Thyroid gland (tissue), 4 donors: ENCODE results near the gene ATP4A. TPM values are rescaled to one million over a fixed set of nuclear protein-coding genes. Genes with fewer than 3 reads are reported as not detected.

Experiments used
- DNase-seq, 2 donors: peaks; one replicate each; pipeline ENCODE4 v3.0.0-alpha.2; 2019
- H3K27ac ChIP-seq, 3 donors: fragments of 200-600 bp; sonication (generic); 1 replicate in 2 of 3; 2 replicates in 1 of 3; pipeline ENCODE4 v1.5.1; 2016 to 2019; ENCODE audit warnings: mild to moderate bottlenecking in 1 of 3, moderate library complexity in 1 of 3
- H3K27me3 ChIP-seq: fragments of 200-600 bp; sonication (generic); one replicate; pipeline ENCODE4 v1.5.1; 2019
- H3K36me3 ChIP-seq, 2 donors: fragments of 200-600 bp; sonication (generic); one replicate each; pipeline ENCODE4 v1.5.1; 2016 to 2019
- H3K4me1 ChIP-seq, 2 donors: fragments of 200-600 bp; sonication (generic); one replicate each; pipeline ENCODE4 v1.5.1; 2017 to 2019
- H3K4me3 ChIP-seq, 3 donors: fragments of 200-600 bp; sonication (generic); replicated peaks in 1 of 3; 1 replicate in 2 of 3; 2 replicates in 1 of 3; pipeline ENCODE4 v1.5.1; 2016; ENCODE audit warnings: mild to moderate bottlenecking in 1 of 3
- H3K9me3 ChIP-seq: fragments of 200-600 bp; sonication (generic); one replicate; pipeline ENCODE4 v1.5.1; 2017
- POLR2A ChIP-seq, 2 donors: fragments of 450-650 bp; IDR thresholded peaks; one replicate each; pipeline ENCODE4 v1.6.1; 2017; ENCODE audit warnings: antibody characterized with exemption in 2 of 2, mild to moderate bottlenecking in 2 of 2, moderate library complexity in 1 of 2
- WGBS, 2 donors: methylation state at CpG; one replicate each; pipeline ENCODE4 v1.1.5; 2017; 5-methylcytosine and 5-hydroxymethylcytosine counted together
- intact Hi-C: fragments of 100-400 bp; cut with DNase I; formaldehyde crosslinking; loops from one replicate; pipeline ENCODE4 v1.15.1; 2023
- total RNA-seq, 4 donors: library from RNA; depleted of rRNA; stranded (reverse); fragments of >200 nt; gene quantifications; one replicate each; pipeline ENCODE4 v1.2.3, GENCODE V29; 2016
- TF ChIP-seq, protein P1 (sequence below), 6 experiments: fragments of 200-600 bp in 3 of 6; fragments of 450-650 bp in 3 of 6; sonication (generic) in 3 of 6; IDR thresholded peaks; one replicate each; pipeline ENCODE4 v1.5.1; 2016 to 2019; ENCODE audit warnings: antibody characterized with exemption in 6 of 6, mild to moderate bottlenecking in 2 of 6, inconsistent platforms in 1 of 6, moderate library complexity in 1 of 6

ATP4A gene
- total RNA-seq, 4 donors from 2014 or later: 0.27 to 1.9 (median 0.33) TPM

- Histone ChIP-seq H3K4me3 (no peak overlapping the region), H3K4me1 (peaks cover 2 to 12% of the 10 kb centered on the region in 2 donors), H3K36me3 (no peaks in the 10 kb centered on the region), H3K9me3 (no peaks in the 10 kb centered on the region), H3K27ac (no peak overlapping the region), H3K27me3 (no peaks in the 10 kb centered on the region)
- DNase-seq: no peak
- TF ChIP-seq POLR2A (IDR thresholded peaks at IDR 0.05): no peak
- TF ChIP-seq, protein P1, sequence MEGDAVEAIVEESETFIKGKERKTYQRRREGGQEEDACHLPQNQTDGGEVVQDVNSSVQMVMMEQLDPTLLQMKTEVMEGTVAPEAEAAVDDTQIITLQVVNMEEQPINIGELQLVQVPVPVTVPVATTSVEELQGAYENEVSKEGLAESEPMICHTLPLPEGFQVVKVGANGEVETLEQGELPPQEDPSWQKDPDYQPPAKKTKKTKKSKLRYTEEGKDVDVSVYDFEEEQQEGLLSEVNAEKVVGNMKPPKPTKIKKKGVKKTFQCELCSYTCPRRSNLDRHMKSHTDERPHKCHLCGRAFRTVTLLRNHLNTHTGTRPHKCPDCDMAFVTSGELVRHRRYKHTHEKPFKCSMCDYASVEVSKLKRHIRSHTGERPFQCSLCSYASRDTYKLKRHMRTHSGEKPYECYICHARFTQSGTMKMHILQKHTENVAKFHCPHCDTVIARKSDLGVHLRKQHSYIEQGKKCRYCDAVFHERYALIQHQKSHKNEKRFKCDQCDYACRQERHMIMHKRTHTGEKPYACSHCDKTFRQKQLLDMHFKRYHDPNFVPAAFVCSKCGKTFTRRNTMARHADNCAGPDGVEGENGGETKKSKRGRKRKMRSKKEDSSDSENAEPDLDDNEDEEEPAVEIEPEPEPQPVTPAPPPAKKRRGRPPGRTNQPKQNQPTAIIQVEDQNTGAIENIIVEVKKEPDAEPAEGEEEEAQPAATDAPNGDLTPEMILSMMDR (IDR thresholded peaks at IDR 0.05): no peak
- intact Hi-C loops: no loop called here
- 67 to 86% methylated on average over 1 of the region's 1 CpG for WGBS, 2 donors
These were observed 19.3 kb upstream of the ATP4A start for GRCh38 chr19:35582760-35583159.

DNA sequence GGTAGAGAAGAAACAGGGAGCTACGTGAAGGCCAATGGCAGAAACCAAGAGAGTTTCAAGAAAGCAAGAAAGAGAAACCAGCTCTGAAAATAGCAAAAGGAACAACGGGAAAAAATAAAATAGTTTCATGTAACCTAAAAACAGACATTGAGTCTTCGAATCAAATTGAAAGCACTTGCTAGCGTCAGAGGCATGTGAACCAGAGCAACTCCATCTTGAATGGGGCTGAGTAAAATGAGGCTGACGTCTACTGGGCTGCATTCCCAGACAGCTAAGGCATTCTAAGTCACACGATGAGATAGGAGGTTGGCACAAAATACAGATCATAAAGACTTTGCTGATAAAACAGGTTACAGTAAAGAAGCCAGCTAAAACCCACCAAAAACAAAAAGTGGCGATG is 15.2 kb upstream of the ATP4A start:
- Histone ChIP-seq H3K27me3 (no peaks in the 10 kb centered on the region), H3K4me3 (no peak overlapping the region), H3K9me3 (no peaks in the 10 kb centered on the region), H3K27ac (no peak overlapping the region), H3K4me1 (no peaks in the 10 kb centered on the region), H3K36me3 (no peaks in the 10 kb centered on the region)
- DNase-seq: no peak
- intact Hi-C loops: no loop called here
- TF ChIP-seq, protein P1 (IDR thresholded peaks at IDR 0.05): no peak
- no peak for TF ChIP-seq POLR2A (IDR thresholded peaks at IDR 0.05)
- 76 to 82% methylated on average over 7 of the region's 7 CpGs for WGBS, 2 donors

DNA sequence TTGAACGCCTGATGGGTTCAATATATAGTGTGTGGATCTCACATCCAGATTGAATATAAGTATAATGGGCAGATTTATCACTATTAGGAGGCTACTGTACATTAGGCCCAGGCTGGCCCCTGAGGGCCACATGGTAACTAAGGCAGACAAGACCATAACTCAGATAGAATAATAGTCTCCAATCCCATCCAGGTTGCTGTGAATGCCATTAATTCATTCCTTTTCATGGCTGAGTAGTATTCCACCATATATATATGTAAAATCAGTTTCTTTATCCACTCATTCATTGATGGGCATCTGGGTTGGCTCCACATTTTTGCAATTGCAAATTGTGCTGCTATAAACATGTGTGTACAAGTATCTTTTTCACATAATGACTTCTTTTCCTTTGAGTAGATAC is 14.5 kb upstream of the ATP4A start:
- Histone ChIP-seq H3K4me1 (no peaks in the 10 kb centered on the region), H3K27me3 (no peaks in the 10 kb centered on the region), H3K36me3 (no peaks in the 10 kb centered on the region), H3K27ac (no peak overlapping the region), H3K9me3 (no peaks in the 10 kb centered on the region), H3K4me3 (no peak overlapping the region)
- no peak for DNase-seq
- intact Hi-C loops: no loop called here
- TF ChIP-seq POLR2A (IDR thresholded peaks at IDR 0.05): no peak
- TF ChIP-seq, protein P1 (IDR thresholded peaks at IDR 0.05): no peak
- 35 to 69% methylated on average over 1 of the region's 1 CpG for WGBS, 2 donors

DNA sequence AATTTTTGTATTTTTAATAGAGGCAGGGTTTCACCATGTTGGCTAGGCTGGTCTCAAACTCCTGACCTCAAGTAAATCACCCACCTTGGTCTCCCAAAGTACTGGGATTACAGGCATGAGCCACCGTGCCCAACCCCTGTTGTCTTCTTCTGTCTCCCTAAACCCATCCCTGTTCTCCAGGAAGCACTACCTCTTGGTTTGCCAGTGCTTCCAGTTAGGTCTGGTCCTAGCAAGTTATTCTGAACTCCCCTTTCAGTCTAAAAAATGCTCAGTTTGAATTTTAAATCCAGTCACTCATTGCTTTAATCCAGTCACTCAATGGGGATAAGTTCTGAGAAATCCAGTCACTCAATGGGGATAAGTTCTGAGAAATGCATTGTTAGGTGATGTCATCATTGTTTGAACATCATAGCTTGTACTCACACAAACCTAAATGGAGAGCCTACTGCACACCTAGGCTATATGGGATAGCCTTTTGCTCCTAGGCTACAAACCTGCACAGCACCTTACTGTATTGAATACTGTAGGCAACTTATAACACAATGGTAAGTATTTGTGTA is 8.0 kb upstream of the ATP4A start:
- WGBS, 2 donors: 96 to 100% methylated on average over 1 of the region's 1 CpG
- Histone ChIP-seq H3K4me1 (no peaks in the 10 kb centered on the region), H3K9me3 (no peaks in the 10 kb centered on the region), H3K27ac (no peak overlapping the region), H3K4me3 (no peak overlapping the region), H3K36me3 (no peaks in the 10 kb centered on the region), H3K27me3 (no peaks in the 10 kb centered on the region)
- intact Hi-C loops: no loop called here
- TF ChIP-seq POLR2A (IDR thresholded peaks at IDR 0.05): no peak
- TF ChIP-seq, protein P1 (IDR thresholded peaks at IDR 0.05): no peak
- DNase-seq: no peak

DNA sequence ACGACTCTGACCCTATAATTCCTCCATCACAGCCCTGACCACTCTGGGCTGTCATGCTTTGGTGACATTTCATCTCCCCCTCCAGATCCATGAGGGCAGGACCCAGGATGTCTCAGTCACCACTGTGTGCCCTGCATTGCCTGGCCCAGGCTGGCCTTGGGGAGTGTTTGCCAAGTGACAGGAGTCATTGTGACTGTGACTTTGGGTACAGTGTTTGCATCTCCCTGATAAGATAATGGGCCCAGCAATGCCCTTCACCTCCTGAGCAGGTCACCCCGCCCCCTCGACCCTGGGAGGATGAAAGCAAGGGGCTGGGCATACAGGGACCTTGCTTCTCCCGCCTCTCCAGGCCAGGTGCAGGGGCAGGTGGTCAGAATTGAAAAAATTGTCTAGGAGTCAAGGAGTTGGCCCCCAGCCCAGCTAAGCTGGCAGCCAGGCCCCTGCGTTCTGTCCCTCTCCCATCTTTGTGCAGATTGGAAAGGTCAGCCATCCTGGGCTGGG is 5.9 kb upstream of the ATP4A start:
- Histone ChIP-seq H3K27ac (no peak overlapping the region), H3K9me3 (no peaks in the 10 kb centered on the region), H3K4me1 (no peaks in the 10 kb centered on the region), H3K4me3 (no peak overlapping the region), H3K27me3 (no peaks in the 10 kb centered on the region), H3K36me3 (no peaks in the 10 kb centered on the region)
- TF ChIP-seq POLR2A (IDR thresholded peaks at IDR 0.05): no peak
- TF ChIP-seq, protein P1 (IDR thresholded peaks at IDR 0.05): no peak
- intact Hi-C loops: no loop called here
- DNase-seq: no peak
- 56 to 64% methylated on average over 3 to 5 of the region's 5 CpGs for WGBS, 2 donors
